ENCODE results near the gene PPP2R5C. TPM values are rescaled to one million over a fixed set of nuclear protein-coding genes. Genes with fewer than 3 reads are reported as not detected.
A peak's percentile ranks its signal among the peaks of the same experiment; 100 is the strongest.

Gene PPP2R5C
- total and polyA plus RNA-seq, 9 of the 15 experiments (the other 6 are each of a cell fraction or from before 2014, with no cell fraction given): 284 to 617 (median 395) TPM

GRCh38 chr14:101716077-101716950, 45.2 kb upstream of the PPP2R5C start:
- 60% methylated on average over 13 of the region's 19 CpGs for WGBS (ENCODE audit: insufficient coverage, low coverage, missing lambda C conversion rate)
- BruUV-seq (replicated peaks): no TSS peak
- intact Hi-C loops (cut with micrococcal nuclease): loop anchor here (2.0 kb wide), 1 partner anchor 92 kb away; no protein-coding TSS in a partner anchor
- H2AFZ ChIP-seq (ENCODE audit: low read depth, low read length): peak overlapping the region; percentile 72
- H3K4me2 ChIP-seq (ENCODE audit: insufficient read depth, low read length): peak overlapping the region; percentile 53
- ATAC-seq (peak; percentile 77), FAIRE-seq (peak; percentile 63), DNase-seq (ENCODE audit: extremely low read depth in 1 of 4, low spot score in 3 of 4) (peak; percentile 31 to 78 (median 48))
- POLR2A ChIA-PET: interaction anchor here (1.0 kb wide), 1 partner anchor 44 kb away, joined by 5 read pairs; no protein-coding TSS in a partner anchor
- H3K36me3 ChIP-seq (ENCODE audit: control insufficient read depth, insufficient read depth, low read length): no peaks in the 10 kb centered on the region
- H3K27ac ChIP-seq (ENCODE audit: extremely low read depth, low read depth, low read length): peak overlapping the region; percentile 100
- H4K20me1 ChIP-seq (replicated peaks; ENCODE audit: control insufficient read depth, insufficient read depth, low read length): no peaks in the 10 kb centered on the region
- H3K79me2 ChIP-seq (ENCODE audit: control insufficient read depth, insufficient read depth, low read length): peaks cover 5% of the 10 kb centered on the region; the same call in 2 of the 3 replicates
- CTCF ChIA-PET (ENCODE audit: low intra/inter-chr PET ratio): no interaction called here
- H3K9me1 ChIP-seq (ENCODE audit: control insufficient read depth, insufficient read depth, low read length): no peaks in the 10 kb centered on the region
- no peak overlapping the region for H3K4me3 ChIP-seq
- peaks cover 9% of the 10 kb centered on the region for H3K9me3 ChIP-seq (replicated peaks; ENCODE audit: control insufficient read depth, insufficient read depth, low read depth, low read length)
- H3K27me3 ChIP-seq (ENCODE audit: control insufficient read depth in 2 of 2, insufficient read depth in 2 of 2, low read length in 2 of 2): no peaks in the 10 kb centered on the region
- H3K4me1 ChIP-seq (replicated peaks in 1 of 2; ENCODE audit: control insufficient read depth in 2 of 2, insufficient read depth in 2 of 2, low read length in 2 of 2): peaks cover 33 to 40% of the 10 kb centered on the region in 2 experiments; a peak in 4 of 5 replicates
- peak overlapping the region; percentile 77 to 82 for H3K9ac ChIP-seq (ENCODE audit: insufficient read depth in 1 of 2, low read depth in 2 of 2, low read length in 2 of 2)
- in situ Hi-C loops (cut with MboI): loop anchor here (5.0 kb wide), 1 partner anchor 41 kb away; no protein-coding TSS in a partner anchor
- TF ChIP-seq NFIC (IDR thresholded peaks at IDR 0.05) (no peak), BRD9 (IDR thresholded peaks at IDR 0.05; ENCODE audit: low read depth, partially characterized antibody) (no peak), RNF2 (IDR thresholded peaks at IDR 0.05) (no peak), MED1 (CRISPR knock-in tag; IDR thresholded peaks at IDR 0.05; ENCODE audit: borderline replicate concordance) (no peak), RAD21 (CRISPR knock-in tag; conservative IDR thresholded peaks at IDR 0.05 in 1 of 2, IDR thresholded peaks at IDR 0.05 in 1 of 2) (peak in 1 of 2 experiments; percentile 33; a peak in 2 of 4 replicates), C11orf30 (IDR thresholded peaks at IDR 0.05; ENCODE audit: low read depth) (peak; percentile 70; the same call in 1 of the 2 replicates), LCOR (CRISPR knock-in tag; IDR thresholded peaks at IDR 0.05) (no peak), ZNF316 (IDR thresholded peaks at IDR 0.05) (peak; percentile 79), DACH1 (IDR thresholded peaks at IDR 0.05; ENCODE audit: partially characterized antibody) (no peak), COPS2 (conservative IDR thresholded peaks at IDR 0.05) (no peak), SMARCA5 (IDR thresholded peaks at IDR 0.05) (0 out of 2 replicates have a peak, but pooled peaks have one; percentile 26), NUFIP1 (IDR thresholded peaks at IDR 0.05; ENCODE audit: partially characterized antibody) (no peak), RBFOX2 (IDR thresholded peaks at IDR 0.05; ENCODE audit: low read depth, low read length) (peak; percentile 36; the same call in 1 of the 2 replicates), ZNF592 (IDR thresholded peaks at IDR 0.05) (peak; percentile 60; the same call in 1 of the 2 replicates), CTCFL (IDR thresholded peaks at IDR 0.05; ENCODE audit: borderline replicate concordance, insufficient read depth, low read depth, low read length, poor library complexity, severe bottlenecking) (peak; percentile 36), TBL1XR1 (IDR thresholded peaks at IDR 0.05; ENCODE audit: low read length in 2 of 2) (no peak)
